Activated T-helper 1 cell treated with anti-CD3 and anti-CD28 coated beads, Interleukin-2, amount 50 U/mL, for 16 hours (primary cell): ENCODE measurements around the gene PDE4D.

Experiments used
- DNase-seq, 2 donors: peaks; one replicate each; pipeline ENCODE4 v3.0.0-alpha.2; 2020; ENCODE audit warnings: low read depth in 1 of 2, low spot score in 1 of 2

PDE4D gene

DNA sequence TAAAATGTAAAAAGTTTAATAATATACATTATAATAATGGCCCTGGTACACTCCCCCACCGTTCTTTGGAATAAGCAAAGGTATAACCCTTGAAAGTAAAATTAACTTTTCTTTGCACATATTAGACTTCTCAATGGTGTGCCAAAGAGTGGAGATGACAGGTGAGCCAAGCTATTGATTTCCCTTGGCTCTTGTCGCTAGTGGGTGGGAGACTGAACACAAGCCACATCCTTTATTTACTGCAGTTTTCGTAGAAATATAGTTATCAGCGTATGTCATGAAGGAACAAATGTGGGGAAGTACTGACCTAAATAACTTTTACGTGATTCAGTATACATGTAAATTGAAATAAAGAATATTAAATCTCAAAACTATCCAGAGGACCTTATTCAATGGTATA lies 761.4 kb downstream of the PDE4D start:
- no peak for DNase-seq

DNA sequence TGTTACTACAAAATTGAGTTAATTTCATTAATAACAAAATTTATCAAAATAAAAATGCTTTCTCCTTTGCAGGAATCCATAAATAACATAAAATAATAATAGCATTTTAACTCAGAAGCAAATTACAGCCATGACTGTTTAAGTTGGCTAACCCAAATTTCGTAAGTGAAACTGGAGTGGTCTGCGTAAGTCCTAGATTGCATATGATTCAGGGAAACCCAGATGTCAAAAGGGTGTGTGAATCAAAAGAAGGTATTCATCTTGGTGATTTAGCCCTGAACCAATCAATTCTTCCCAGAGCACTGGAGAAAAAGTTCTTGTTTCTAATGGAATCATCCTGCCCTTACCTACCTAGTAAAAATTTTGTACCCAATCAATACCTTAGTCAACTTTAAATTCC lies 763.1 kb downstream of the PDE4D start:
- DNase-seq: no peak

DNA sequence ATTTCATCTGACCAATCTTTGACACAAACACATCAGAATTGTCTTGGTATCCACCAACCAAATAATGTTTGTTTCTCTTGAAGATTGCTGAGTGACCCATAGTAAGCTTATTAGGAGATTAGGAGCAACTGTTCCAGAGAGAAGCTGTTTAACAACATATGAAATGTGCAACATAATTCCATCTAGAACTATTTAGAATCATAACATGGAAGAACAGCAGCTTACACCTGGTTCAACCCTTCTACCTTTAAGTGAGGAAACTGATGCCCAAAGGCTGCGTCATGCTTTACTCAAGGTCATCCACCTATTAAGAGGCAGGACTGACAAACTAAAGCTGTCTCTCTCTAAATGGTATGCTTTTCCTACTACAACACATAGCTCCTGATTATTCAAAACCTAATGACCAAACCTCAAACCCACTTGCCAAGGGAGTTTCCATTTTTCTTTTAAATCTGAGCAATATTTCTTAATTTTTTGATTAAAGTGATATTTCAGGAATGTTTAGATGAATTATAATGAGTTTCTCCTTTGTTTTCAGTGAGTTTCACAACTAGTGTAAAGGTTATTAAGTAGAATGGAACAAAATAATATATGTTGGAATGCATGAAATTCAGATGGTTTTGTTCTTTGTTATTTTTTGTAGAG lies 764.8 kb downstream of the PDE4D start:
- no peak for DNase-seq

DNA sequence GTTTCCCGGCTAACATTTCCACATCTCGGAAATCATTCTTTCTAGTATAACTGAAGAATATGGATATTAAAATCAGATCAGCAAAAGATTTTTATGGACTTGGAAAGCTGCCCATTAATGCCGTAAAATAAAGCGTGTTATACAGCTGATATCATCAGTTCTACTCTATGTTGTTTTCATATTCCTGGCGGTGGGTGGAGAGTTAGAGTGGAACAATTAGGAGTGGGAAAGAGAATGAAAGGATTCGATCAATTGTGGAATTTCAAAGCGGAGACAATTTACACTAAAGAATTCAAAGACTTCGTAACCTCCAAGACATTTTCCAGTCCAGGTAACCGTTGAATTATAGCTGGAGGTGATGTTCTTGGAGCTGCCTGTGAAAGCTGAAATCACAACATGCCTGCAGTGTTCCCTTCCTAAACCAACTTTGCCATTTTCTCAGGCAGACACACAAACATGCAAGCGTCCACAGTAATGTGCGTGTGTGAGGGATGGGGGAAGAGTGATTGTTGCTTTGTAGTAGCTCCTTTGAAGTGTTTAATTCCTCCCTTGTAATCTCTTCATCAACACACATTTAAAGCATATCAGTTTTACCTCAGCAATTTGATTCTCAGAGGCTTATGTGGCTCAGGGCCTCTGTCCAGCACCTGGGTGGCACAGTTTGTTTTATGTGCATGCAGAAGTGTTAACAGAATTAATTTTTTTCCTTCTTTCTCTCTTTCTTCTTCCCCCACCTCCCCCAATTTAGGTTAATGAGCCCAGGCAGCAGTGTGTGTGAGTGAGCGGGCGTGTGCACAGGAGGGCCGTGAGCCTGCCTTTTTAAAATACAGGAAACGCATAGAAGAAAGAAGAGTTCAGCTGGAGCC lies 766.6 kb downstream of the PDE4D start:
- DNase-seq: no peak

DNA sequence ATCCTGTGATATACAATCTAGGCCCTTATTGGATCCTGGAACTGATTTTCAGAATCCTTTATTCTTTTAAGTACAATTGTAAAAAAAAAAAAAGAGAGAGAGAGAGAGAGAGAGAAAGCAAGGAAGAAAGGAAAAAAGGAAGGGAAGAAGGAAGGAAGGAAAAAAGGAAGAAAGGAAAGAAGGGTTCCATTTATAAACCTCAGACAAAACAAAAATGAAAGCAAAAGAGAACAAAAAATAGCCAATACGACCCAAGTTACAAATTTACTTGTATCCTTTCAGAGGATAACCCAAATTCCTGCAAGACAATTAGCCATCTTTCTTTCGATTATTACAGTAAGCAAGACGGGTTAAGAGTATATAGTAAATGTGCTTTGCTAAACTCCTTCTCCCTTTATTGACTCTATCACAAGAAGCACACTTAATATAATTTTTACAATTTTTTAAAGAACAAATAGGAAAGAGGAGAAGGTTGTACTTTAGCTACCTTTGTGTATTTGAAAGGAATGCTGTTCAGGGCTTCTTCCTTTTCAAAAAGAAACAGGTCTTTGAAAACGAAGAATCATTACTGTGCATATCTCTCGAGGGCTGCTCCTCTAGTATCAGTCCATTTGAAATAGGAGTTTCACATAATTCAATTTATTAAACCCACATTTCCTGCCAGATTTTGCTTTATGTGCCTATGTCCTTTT lies 767.4 kb downstream of the PDE4D start:
- DNase-seq: no peak

DNA sequence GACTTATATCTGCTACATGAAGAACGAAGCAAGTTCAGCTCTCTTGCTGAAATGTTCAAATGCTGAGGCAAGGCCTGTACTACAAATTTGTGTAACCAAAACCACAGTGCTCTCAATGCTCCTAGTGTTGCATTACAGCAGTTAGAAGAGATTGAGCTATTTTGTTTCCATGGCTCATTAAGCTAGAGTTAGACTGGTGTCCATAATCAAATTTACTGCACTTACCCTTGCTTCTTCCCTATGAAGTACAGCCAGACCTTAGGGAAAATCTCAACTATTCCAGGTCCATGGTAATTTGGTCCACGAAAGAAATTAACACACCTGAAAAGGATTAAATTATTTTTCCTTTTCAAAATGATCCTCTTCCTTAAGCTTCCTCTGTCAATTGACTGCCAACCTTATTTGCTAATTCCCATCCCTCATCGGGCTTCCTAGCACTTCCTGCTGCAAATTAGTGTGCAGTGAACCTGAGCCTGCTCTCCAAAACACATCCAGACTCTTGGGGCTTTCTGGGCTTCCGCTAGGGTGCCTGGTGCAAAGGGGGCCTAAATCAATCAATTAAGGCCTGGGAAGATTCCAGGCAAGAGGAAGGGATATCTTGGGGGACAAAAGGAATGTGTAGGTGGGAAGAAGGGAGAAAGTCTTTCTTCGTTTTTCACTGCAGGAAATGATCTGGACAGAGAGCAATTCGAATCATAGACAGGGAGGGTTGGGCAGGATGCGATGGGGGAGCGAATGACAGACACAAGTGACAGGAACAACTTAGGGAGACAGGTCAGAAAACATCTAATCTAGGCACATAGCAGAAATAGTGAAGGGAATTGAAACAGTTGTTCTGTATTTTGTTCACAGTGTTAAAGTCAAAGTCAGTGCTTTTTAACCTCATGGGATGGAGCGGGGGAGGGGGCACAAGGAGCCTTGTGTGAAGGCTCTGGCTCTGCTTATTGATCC lies 768.2 kb downstream of the PDE4D start:
- DNase-seq: no peak

DNA sequence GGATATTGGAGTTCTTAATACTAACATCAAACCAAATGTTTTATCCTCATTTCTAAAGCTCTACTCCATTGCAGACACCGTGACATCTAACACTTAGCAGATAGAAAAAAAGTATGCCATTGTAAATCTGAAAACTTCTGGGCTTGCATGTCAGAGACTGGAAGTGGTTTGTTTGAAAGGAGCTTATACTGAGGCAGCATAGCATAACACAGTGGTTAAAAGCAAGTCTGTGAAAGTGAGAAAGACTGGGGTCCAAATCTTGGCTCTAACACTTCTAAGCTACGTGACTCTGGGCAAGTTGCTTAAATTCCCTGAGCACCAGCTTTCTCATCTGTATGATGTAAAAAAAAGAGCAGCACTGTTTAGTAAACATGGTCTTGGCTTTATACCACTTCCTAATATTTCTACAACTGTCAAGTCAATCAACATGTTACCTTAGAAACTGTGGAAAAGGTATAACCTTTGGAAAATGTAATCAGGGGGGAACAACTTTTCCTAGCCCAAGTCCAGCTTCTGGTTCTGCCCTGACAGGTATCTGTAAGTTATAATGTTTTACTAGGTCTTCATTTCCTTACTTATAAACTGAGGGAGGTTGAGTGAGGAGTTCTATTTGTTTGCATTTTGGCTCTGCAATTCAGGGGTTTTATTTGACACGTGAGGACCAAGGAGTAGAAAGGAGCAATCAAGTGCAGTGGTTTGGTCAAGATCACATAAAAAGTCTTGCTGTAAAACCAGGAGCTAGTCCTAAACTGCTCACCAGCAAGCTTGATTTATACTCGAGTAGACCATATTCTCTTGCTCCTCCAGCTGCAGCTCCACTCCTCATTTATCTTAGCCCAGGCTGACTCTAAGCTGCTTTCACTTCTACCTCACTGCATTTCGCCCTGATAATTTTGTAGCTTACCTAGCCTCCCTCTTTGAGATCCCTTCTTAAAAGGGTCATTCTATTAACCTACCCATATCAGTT lies 769.6 kb downstream of the PDE4D start:
- no peak for DNase-seq

DNA sequence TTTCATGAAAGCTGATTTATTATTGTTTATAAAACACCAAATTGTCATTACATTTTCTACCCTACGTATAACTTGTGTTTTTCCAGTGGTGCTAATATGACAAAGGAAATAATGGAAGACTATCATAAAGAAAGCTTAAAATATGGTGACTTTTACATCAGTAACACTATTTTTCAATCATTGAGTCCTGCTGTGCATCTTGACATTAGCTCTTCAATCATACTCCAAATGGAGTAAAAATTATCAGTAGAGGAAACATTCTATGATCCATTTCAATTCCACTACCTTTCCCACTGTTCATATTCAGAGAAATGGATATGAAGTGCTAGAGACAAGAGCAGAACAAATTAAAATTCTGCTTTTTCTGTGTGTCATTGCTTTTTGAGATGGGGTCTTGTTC lies 774.0 kb downstream of the PDE4D start:
- no peak for DNase-seq

DNA sequence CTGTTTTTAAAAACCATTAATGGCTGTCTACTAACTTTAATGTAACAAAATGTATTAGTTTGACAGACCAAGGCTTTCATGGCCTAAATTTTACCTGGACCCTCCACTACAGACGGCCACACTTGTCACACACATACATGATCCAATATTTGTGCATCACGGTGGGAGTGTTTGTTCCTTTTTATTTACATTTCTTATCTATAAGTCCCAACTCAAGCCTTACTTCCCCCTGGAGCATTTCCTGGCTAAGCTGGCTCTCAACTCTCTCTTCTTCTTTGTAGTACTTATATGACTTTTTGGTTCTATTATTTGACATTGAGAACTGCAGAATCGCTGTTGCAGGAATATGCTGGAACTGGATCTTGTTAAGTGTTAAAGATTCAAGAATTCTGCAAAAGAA lies 776.2 kb downstream of the PDE4D start:
- no peak for DNase-seq

DNA sequence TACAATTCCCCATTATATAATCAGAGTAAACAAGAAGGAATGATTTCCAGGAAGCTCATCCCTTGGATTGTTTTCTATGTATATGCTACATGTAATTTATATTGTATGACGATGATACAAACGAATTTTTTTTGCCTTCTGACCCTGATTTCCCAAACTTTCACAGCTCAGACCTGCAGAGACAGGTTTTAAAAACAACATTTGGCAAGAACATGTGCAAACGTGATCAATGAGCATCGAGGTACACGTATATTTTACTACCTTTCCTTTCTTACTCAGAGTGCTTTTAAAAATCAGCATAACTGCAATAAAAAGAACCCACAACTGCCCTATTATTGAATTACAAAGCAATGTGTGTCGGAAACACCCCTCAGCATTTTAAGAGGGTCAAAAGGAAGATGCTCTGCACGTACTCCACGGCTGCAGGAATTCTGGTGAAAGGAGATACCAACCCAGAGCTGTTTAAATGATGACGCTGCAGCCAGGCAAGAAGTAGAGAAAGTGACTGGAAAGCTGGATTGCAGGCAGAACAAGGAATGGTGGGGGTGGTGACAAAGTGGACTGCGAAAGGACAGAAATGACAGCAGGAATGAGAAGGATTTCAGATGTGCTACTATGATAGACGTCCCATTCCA lies 777.2 kb downstream of the PDE4D start:
- DNase-seq: no peak

DNA sequence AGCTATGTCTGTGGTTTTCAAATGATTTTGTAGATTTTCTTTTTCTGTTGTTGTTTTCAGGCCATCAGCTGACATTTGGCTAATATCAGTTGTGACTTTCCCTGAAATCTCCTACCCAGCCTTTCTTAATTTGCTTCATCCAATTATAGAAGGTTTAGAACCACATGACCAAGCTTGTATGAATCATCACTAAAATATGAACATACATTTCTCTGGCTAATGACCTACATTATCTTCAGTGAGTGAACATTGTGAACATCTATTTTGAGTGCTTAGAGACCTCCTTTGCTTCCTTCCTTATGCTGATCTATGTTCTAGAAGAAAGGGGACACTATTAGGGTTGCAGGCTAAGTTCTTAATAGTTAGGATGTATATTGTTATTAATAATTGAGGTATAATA lies 778.2 kb downstream of the PDE4D start:
- DNase-seq: no peak

DNA sequence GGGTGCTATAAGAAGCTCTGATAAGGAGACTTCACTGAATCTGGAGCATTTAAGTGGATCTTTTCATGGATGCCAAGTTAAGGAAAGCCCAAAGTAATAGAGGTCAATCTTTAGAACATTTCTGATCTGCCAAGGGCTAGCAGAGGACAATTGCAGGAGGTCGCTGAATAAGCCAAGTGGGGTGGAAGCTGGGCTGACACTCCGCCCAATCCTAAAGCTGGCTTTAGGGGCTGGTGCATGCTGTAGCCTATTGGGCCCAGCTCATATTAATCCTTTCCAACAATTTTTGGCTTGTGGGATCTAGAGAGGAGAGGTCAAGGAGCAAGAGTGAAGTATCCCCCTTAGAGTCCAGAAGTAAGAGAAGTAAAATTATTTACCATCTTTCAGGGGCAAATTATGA lies 784.1 kb downstream of the PDE4D start:
- no peak for DNase-seq

DNA sequence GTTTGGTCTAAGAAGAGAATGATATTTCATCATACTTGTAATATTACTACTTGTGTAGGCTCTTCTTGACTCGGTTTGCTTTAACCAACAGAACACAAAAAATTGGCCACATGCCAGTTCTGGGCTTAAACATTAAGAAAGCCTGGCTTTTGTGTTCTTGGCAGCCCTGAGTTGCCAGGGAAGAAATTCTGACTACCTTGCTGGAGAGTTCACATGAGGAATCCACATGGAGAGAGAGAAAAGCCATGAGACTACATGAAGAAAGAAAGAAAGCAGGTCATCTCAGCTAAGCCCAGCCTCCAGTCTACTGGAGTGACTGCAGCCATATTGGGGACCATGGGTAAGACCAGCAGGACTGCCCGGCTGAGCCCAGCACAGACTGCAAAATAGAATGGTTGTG lies 785.8 kb downstream of the PDE4D start:
- DNase-seq: no peak

DNA sequence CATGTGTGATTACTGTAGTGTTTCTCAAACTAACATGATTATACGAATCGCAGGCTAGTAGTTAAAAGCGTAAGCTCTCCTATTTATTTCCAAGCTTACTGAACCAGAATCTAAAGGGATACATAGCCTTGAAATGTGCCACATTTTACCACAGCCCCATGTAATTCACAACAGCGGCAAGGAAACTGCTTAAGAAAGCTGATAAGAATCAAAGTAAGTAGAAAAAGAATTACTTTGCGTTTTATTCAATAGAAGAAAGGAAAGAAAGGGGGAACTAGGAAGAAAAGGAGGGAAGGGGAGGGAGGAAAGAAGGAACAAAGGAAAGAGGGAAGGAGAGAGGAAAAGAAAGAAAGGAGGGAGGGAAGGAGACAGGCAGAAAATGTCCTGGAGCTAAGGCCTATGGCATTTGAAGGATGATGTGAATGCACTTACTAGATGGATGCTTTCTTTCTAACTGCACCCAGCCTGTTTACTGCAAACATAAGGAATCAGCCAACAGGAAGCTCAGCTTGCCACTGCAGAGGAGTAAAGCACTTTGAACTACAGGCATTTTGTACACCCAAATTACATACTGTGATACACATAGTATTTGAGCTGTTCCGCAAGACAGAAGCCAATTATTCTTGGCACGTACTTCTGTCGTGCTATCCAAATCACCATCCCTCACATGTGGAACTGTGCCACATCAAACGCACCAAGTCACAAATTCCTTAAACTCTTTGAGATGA lies 789.0 kb downstream of the PDE4D start:
- no peak for DNase-seq

DNA sequence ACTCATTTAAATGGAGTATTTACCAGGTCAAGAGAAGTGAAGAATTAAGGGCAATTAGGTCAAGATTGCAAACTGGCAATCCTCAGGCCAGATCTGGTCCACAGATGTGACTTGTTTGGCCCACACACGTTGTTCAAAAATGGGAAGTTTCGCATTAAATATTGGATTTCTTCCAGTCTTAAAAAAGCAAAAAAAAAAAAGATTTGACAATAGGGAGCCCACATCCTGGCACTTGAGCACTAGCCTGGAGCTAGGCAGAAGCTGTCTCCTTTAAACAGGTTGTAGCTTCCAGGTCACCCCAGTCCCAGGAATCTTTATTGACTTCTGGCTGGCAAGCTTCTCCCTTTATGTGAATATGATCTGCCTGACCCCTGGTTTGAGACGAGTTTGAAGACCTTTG lies 790.2 kb downstream of the PDE4D start:
- DNase-seq: no peak

DNA sequence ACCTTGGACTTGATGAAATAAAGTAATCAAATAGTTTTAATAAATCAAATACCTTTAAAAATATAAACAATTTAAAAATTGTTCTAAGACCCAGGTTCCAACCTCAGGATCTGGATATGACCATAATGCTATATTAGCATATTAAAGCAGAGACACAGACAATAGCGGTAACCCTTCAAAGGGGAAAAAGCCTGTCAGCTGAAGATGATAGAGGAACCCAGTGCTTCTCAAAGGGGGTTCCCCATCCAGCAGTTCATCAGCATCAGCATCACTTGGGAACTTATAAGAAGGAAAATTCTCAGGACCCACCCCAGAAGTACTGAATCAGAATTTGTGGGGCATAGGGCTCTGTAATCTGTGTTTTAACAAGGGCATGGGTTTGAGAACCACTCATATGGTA lies 791.1 kb downstream of the PDE4D start:
- no peak for DNase-seq

DNA sequence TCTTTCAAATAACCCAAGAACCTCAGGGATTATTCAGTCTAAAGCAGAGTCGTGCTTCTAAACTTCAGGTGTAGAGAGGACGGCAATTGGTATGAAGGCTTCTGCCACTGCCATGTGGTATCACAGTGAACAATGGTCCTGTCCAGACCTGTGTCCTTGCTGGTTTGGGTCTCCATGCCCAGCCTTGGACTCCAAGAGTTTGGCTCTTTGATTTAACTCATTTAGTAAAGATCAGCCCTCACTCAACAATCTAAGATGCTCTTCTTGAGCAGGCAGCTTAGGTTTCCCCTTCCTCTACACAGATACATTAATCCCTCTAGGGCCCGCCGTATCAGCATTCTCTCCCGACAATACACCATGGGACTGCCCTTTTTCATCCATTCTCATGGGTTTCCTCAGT lies 792.7 kb downstream of the PDE4D start:
- DNase-seq: no peak

DNA sequence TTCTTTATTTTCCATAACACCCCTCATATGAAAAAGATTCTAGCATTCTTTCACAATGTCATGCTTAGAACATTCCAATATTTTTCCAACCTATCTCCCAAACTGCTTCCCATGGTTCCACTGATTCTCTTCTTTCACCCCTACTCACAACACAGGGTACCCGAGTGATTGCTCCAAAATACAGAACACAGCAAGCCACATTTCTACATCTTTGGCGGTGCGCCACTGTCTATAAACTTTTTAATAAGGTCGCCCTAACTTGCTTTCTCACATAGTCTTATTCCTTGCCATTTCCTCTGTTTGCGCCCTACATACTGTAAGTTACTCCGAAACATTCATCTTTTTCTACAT lies 793.6 kb downstream of the PDE4D start:
- no peak for DNase-seq
